K562 (cell line): Measurements from ENCODE around the gene SAMD8. TPM values are rescaled to one million over a fixed set of nuclear protein-coding genes. Genes with fewer than 3 reads are reported as not detected.

Experiments
- ATAC-seq: fragments of 200-7000 bp; cut with Tn5 transposase; 3 replicates; pipeline ENCODE4 v1.9.1; 2020; ENCODE audit warnings: moderate library complexity
- BruUV-seq: library from RNA; stranded (reverse); fragments of 400-500 nt; replicated peaks from 2 replicates; lab custom pipeline; 2021; lab: Mats Ljungman, UMichigan
- CTCF ChIA-PET: fragments of 300-600 bp; formaldehyde crosslinking; extraction: SDS; loops from one replicate; lab custom pipeline; 2021; ENCODE audit warnings: low intra/inter-chr PET ratio; lab: Yijun Ruan, JAX
- POLR2A ChIA-PET: fragments of 300-600, 350-650 bp; sonication (Branson Sonifier 250); formaldehyde crosslinking; extraction: SDS; loops from one replicate; lab custom pipeline; 2021; ENCODE audit warnings: antibody characterized with exemption, inconsistent platforms; lab: Yijun Ruan, JAX
- DNase-seq, 4 experiments: peaks; one replicate each; pipeline versions ENCODE4 v3.0.0 to v3.0.0-alpha.2; 2011 to 2018; ENCODE audit warnings: low spot score in 3 of 4, mixed read lengths in 3 of 4; ENCODE audit errors: extremely low read depth in 1 of 4
- FAIRE-seq: peaks from 2 replicates; lab custom pipeline; 2011; peaks lifted over from hg19 to GRCh38; lab: Jason Lieb, UNC
- H2AFZ ChIP-seq: 2 replicates; pipeline ENCODE4 v1.6.0; 2011; ENCODE audit warnings: low read depth, low read length, control low read depth, inconsistent platforms
- H3K27ac ChIP-seq: fragments of 200-600 bp; 3 replicates; pipeline ENCODE4 v1.8.0; 2011; ENCODE audit warnings: low read depth, mild to moderate bottlenecking, control low read depth, inconsistent platforms, low read length, moderate library complexity, mixed read lengths; ENCODE audit errors: extremely low read depth
- H3K27me3 ChIP-seq, 2 experiments: fragments of 300-600 bp in 1 of 2; 2 replicates in 1 of 2; 3 replicates in 1 of 2; pipeline versions ENCODE4 v1.6.0 to v1.8.0; 2011; ENCODE audit warnings: inconsistent platforms in 2 of 2, low read length in 2 of 2, mild to moderate bottlenecking in 1 of 2, mixed read lengths in 1 of 2, moderate library complexity in 1 of 2; ENCODE audit not compliant: control insufficient read depth in 2 of 2, insufficient read depth in 2 of 2
- H3K36me3 ChIP-seq: fragments of 300-600 bp; 3 replicates; pipeline ENCODE4 v1.8.0; 2011; ENCODE audit warnings: mild to moderate bottlenecking, low read length, inconsistent platforms; ENCODE audit not compliant: control insufficient read depth, insufficient read depth
- H3K4me1 ChIP-seq, 2 experiments: fragments of 200-600 bp in 1 of 2; replicated peaks in 1 of 2; 2 replicates in 1 of 2; 3 replicates in 1 of 2; pipeline versions ENCODE4 v1.5.1 to v1.8.0; 2011; ENCODE audit warnings: inconsistent platforms in 2 of 2, low read length in 2 of 2, mild to moderate bottlenecking in 1 of 2, mixed read lengths in 1 of 2, moderate library complexity in 1 of 2; ENCODE audit not compliant: control insufficient read depth in 2 of 2, insufficient read depth in 2 of 2
- H3K4me2 ChIP-seq: 2 replicates; pipeline ENCODE4 v1.6.1; 2011; ENCODE audit warnings: low read length, control low read depth, inconsistent platforms, mixed read lengths; ENCODE audit not compliant: insufficient read depth
- H3K4me3 ChIP-seq: fragments of 200-600 bp; sonication (generic), shearing (Covaris generic); 2 replicates; pipeline ENCODE4 v1.5.1; 2016; ENCODE audit warnings: control low read depth, inconsistent platforms
- H3K79me2 ChIP-seq: fragments of 200-600 bp; 3 replicates; pipeline ENCODE4 v1.8.0; 2011; ENCODE audit warnings: low read length, inconsistent platforms; ENCODE audit not compliant: control insufficient read depth, insufficient read depth
- H3K9ac ChIP-seq, 2 experiments: 2 replicates each; pipeline versions ENCODE4 v1.6.0 to v1.6.1; 2011; ENCODE audit warnings: low read depth in 2 of 2, low read length in 2 of 2, control low read depth in 1 of 2, inconsistent platforms in 1 of 2, mild to moderate bottlenecking in 1 of 2, mixed read lengths in 1 of 2; ENCODE audit not compliant: insufficient read depth in 1 of 2
- H3K9me1 ChIP-seq: one replicate; pipeline ENCODE4 v1.6.0; 2011; ENCODE audit warnings: inconsistent platforms, mild to moderate bottlenecking, low read length, moderate library complexity; ENCODE audit not compliant: control insufficient read depth, insufficient read depth
- H3K9me3 ChIP-seq: replicated peaks from 2 replicates; pipeline ENCODE4 v1.5.1; 2011; ENCODE audit warnings: low read depth, low read length, inconsistent platforms; ENCODE audit not compliant: control insufficient read depth, insufficient read depth
- H4K20me1 ChIP-seq: replicated peaks from 2 replicates; pipeline ENCODE4 v1.6.1; 2011; ENCODE audit warnings: low read length, inconsistent platforms, mixed read lengths; ENCODE audit not compliant: control insufficient read depth, insufficient read depth
- MEIS2 ChIP-seq: fragments of 450-650 bp; IDR thresholded peaks from 2 replicates; pipeline ENCODE4 v1.6.1; 2014; ENCODE audit warnings: mild to moderate bottlenecking; ENCODE audit not compliant: partially characterized antibody
- PKNOX1 ChIP-seq: fragments of 450-650 bp; IDR thresholded peaks from 2 replicates; pipeline ENCODE4 v1.6.1; 2016
- ZNF239 ChIP-seq: fragments of 250-450 bp; sonication (Bioruptor Pico); IDR thresholded peaks from 2 replicates; pipeline ENCODE4 v1.4.0; 2020; ENCODE audit warnings: mild to moderate bottlenecking
- WGBS: fragments of 100-300 bp; shearing (Covaris generic); methylation state at CpG from one replicate; pipeline ENCODE4 v1.1.6; 2016; ENCODE audit warnings: low coverage, mixed read lengths; ENCODE audit not compliant: insufficient coverage; ENCODE audit errors: missing lambda C conversion rate; 5-methylcytosine and 5-hydroxymethylcytosine counted together
- in situ Hi-C: fragments of 300-500 bp; cut with MboI; formaldehyde crosslinking; loops from 4 replicates; pipeline ENCODE4 v1.15.0; 2018; ENCODE audit warnings: inconsistent platforms, mixed read lengths
- intact Hi-C: fragments of 100-400 bp; cut with micrococcal nuclease; formaldehyde crosslinking; loops from 2 replicates; pipeline ENCODE4 v1.14.2; 2022
- polyA plus RNA-seq, 8 experiments: library from polyadenylated mRNA; depleted of rRNA in 4 of 8; stranded (reverse) in 5 of 8; unstranded in 3 of 8; fragments of >200 nt; fragmentation: Nextera tagmentation in 2 of 8; fragmentation: Illumina TruSeq in 1 of 8; extraction: Ambion mirVana in 2 of 8; extraction: Trizol in 1 of 8; gene quantifications; 2 replicates each; pipeline versions ENCODE4 v1.2.1 to v1.2.3, GENCODE V29; 2011 to 2014; ENCODE audit warnings: inconsistent platforms in 1 of 8, missing spikeins in 1 of 8
- total RNA-seq, 7 experiments: library from RNA; depleted of rRNA in 6 of 7; stranded (reverse); fragments of >200 nt in 6 of 7; fragmentation: Illumina TruSeq in 2 of 7; extraction: Trizol in 2 of 7; gene quantifications; 2 replicates each; pipeline versions ENCODE4 v1.2.1 to v1.2.3, GENCODE V29; 2011 to 2021; ENCODE audit warnings: low replicate concordance in 1 of 7

SAMD8 gene
- total and polyA plus RNA-seq, 9 of the 15 experiments (the other 6 are each of a cell fraction or from before 2014, with no cell fraction given): 2.7 to 16.1 (median 6.2) TPM

DNA sequence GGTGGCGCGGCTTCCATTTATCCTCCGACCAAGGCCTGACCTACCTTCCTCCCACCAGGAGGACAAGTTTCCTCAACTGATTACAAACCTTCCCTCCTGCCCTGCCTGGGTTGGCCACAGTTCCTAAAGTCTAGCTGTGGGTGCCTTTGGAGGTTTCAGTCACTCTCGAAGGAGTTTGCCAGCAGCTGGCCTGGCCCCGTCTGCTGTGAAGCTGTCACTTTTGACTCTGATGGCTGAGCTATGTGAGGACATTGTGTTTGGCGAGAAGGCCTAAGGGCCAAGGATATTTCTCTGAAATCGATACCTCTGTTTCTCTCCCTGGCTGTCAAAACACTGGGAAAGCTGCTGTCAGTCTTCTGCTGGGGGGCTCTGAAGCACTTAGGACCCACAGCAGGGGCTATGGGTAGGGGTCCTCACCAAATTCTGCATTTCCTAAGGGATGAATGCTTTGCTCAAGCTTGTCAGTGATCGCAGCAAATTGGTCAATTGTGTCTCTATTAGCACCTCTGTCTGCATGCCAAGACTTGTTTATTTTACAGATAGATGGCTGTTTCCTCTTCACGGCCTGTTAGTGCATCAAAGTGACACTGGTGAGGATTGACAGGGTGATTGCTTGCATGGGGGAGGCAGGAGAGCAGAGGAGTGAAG is 31.9 kb upstream of the SAMD8 start:
- POLR2A ChIA-PET: interaction anchor here (0.6 to 1.2 kb wide), 6 partner anchors 12 to 889 kb away, joined by 3 to 9 read pairs (median 3); no protein-coding TSS in a partner anchor
- intact Hi-C loops (no loop called here), in situ Hi-C loops (loop anchor here (10.0 kb wide), 1 partner anchor 1235 kb away; no protein-coding TSS in a partner anchor)
- BruUV-seq: no TSS peak
- no peak overlapping the region for H3K9ac ChIP-seq
- ATAC-seq (no peak), DNase-seq (no peak), FAIRE-seq (no peak)
- CTCF ChIA-PET: no interaction called here
- 0 out of 2 replicates have a peak overlapping the region, but pooled peaks have one; percentile 27 for H2AFZ ChIP-seq
- H3K4me3 ChIP-seq: no peak overlapping the region
- H3K79me2 ChIP-seq: no peaks in the 10 kb centered on the region
- no peaks in the 10 kb centered on the region for H3K36me3 ChIP-seq
- H3K27me3 ChIP-seq: no peaks in the 10 kb centered on the region; a peak in 1 of 5 replicates
- no peaks in the 10 kb centered on the region for H3K9me3 ChIP-seq
- 0 out of 5 replicates have a peak, but pooled peaks cover 0 to under 1% of the 10 kb centered on the region in 2 experiments for H3K4me1 ChIP-seq
- WGBS: 45% methylated on average over 9 of the region's 9 CpGs
- H3K27ac ChIP-seq: no peak overlapping the region
- no peak overlapping the region for H3K4me2 ChIP-seq
- TF ChIP-seq ZNF239 (no peak), MEIS2 (peak; percentile 22), PKNOX1 (peak; percentile 41; the same call in 1 of the 2 replicates)
- TF ChIP-seq, all 486 proteins: peak for 2
- Histone ChIP-seq H3K9me1 (no peaks in the 10 kb centered on the region), H4K20me1 (no peaks in the 10 kb centered on the region)
